ENCODE data around the gene S1PR3. TPM values are rescaled to one million over a fixed set of nuclear protein-coding genes. Genes with fewer than 3 reads are reported as not detected.

S1PR3 gene
- total and polyA plus RNA-seq, 9 donors: 1.9 to 18.5 (median 5.9) TPM

DNA sequence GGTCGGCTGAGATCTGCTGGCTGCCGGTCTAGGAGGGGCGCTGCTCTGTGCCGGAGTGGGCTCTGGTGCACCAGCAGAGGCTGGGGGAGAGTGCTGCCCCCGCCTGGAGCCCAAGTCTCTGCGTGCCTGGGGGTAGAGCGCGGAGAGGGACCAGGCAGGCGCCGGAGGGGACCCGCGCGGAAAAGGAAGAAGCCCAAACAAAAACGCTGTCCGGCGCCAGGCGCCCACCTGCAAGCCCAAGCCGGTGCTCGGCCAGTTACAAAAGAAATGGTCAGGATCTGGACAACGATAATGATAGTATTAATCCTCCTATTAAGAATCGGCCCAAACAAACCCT, 571 bp upstream of the S1PR3 start:
- H3K27me3 ChIP-seq: no peaks in the 10 kb centered on the region
- TF ChIP-seq EP300 (IDR thresholded peaks at IDR 0.05): no peak
- TF ChIP-seq, protein P1, sequence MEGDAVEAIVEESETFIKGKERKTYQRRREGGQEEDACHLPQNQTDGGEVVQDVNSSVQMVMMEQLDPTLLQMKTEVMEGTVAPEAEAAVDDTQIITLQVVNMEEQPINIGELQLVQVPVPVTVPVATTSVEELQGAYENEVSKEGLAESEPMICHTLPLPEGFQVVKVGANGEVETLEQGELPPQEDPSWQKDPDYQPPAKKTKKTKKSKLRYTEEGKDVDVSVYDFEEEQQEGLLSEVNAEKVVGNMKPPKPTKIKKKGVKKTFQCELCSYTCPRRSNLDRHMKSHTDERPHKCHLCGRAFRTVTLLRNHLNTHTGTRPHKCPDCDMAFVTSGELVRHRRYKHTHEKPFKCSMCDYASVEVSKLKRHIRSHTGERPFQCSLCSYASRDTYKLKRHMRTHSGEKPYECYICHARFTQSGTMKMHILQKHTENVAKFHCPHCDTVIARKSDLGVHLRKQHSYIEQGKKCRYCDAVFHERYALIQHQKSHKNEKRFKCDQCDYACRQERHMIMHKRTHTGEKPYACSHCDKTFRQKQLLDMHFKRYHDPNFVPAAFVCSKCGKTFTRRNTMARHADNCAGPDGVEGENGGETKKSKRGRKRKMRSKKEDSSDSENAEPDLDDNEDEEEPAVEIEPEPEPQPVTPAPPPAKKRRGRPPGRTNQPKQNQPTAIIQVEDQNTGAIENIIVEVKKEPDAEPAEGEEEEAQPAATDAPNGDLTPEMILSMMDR (IDR thresholded peaks at IDR 0.05): no peak
- no peak for TF ChIP-seq POLR2A (IDR thresholded peaks at IDR 0.05)
- intact Hi-C loops (cut with DNase I): no loop called here
- H3K9me3 ChIP-seq: no peaks in the 10 kb centered on the region
- peaks cover 12% of the 10 kb centered on the region for H3K4me1 ChIP-seq (ENCODE audit: insufficient read depth)
- no peak overlapping the region for H3K27ac ChIP-seq
- peak overlapping the region; percentile 56 for H3K4me3 ChIP-seq
- no peaks in the 10 kb centered on the region for H3K36me3 ChIP-seq
- DNase-seq: no peak
- WGBS, 3 donors: 40 to 67% (median 60%) methylated on average over 21 of the region's 21 CpGs

DNA sequence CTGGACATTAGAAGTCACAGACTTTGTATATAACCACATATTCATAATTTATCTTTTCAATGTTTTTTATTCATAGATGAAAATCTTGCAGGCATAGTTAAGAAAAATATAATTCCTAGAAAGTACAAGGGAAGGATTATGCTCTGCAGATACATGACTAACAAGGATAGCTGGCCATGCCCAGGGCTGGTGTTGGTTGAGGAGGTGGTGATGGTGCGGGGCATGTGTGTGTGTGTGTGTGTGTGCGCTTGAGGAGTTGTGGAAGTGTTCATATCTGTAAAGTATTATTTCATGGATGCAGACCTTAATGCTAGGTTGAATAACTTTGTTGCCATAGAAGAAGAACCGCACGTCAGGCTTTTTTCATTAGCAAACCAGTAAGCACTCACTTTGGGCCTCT, 1.3 kb downstream of the S1PR3 start:
- Histone ChIP-seq H3K9me3 (no peaks in the 10 kb centered on the region), H3K27ac (no peak overlapping the region), H3K27me3 (no peaks in the 10 kb centered on the region), H3K4me3 (peak overlapping the region; percentile 56), H3K36me3 (no peaks in the 10 kb centered on the region), H3K4me1 (ENCODE audit: insufficient read depth) (peaks cover 12% of the 10 kb centered on the region)
- intact Hi-C loops (cut with DNase I): no loop called here
- no peak for DNase-seq
- TF ChIP-seq, protein P1 (IDR thresholded peaks at IDR 0.05): no peak
- TF ChIP-seq EP300 (IDR thresholded peaks at IDR 0.05) (no peak), POLR2A (IDR thresholded peaks at IDR 0.05) (no peak)
- 73 to 86% (median 80%) methylated on average over 4 of the region's 4 CpGs for WGBS, 3 donors

GRCh38 chr9:88993327-88993726, 2.1 kb downstream of the S1PR3 start:
- DNase-seq: no peak
- intact Hi-C loops (cut with DNase I): no loop called here

GRCh38 chr9:88993871-88994460, 2.7 kb downstream of the S1PR3 start:
- Histone ChIP-seq H3K27ac (no peak overlapping the region), H3K27me3 (no peaks in the 10 kb centered on the region), H3K36me3 (no peaks in the 10 kb centered on the region), H3K4me3 (no peak overlapping the region), H3K9me3 (no peaks in the 10 kb centered on the region), H3K4me1 (ENCODE audit: insufficient read depth) (peaks cover 12% of the 10 kb centered on the region)
- intact Hi-C loops (cut with DNase I): no loop called here
- WGBS, 3 donors: 83 to 86% (median 86%) methylated on average over 14 of the region's 14 CpGs
- peak in 1 of 5 donors; percentile 23 for DNase-seq
- TF ChIP-seq EP300 (IDR thresholded peaks at IDR 0.05) (no peak), POLR2A (IDR thresholded peaks at IDR 0.05) (no peak)
- TF ChIP-seq, protein P1 (IDR thresholded peaks at IDR 0.05): no peak

More at GRCh38 chr9:88993327-88993726, 2.1 kb downstream of the S1PR3 start:
- H3K27ac ChIP-seq: no peak overlapping the region
- H3K36me3 ChIP-seq: no peaks in the 10 kb centered on the region
- peaks cover 12% of the 10 kb centered on the region for H3K4me1 ChIP-seq (ENCODE audit: insufficient read depth)
- 33 to 38% (median 33%) methylated on average over 2 of the region's 2 CpGs for WGBS, 3 donors
- no peaks in the 10 kb centered on the region for H3K9me3 ChIP-seq
- no peak overlapping the region for H3K4me3 ChIP-seq
- TF ChIP-seq, protein P1 (IDR thresholded peaks at IDR 0.05): no peak
- TF ChIP-seq POLR2A (IDR thresholded peaks at IDR 0.05): no peak
- TF ChIP-seq EP300 (IDR thresholded peaks at IDR 0.05): no peak
- no peaks in the 10 kb centered on the region for H3K27me3 ChIP-seq

Data from ovary (tissue), 9 donors.